ENCODE measurements around the gene A2ML1.
"Not testable (repeated sequence)": the region's sequence is repeated elsewhere in the genome, so short reads cannot be mapped to it uniquely, and the experiment has no call there.

The A2ML1 gene

GRCh38 chr12:8849876-8850275 is 27.5 kb downstream of the A2ML1 start:
- DNase-seq (ENCODE audit: low read depth in 4 of 4, low spot score in 1 of 4): no peak

GRCh38 chr12:8852119-8852518 is 29.7 kb downstream of the A2ML1 start:
- DNase-seq (ENCODE audit: low read depth in 4 of 4, low spot score in 1 of 4): no peak

GRCh38 chr12:8855891-8856290 is 33.5 kb downstream of the A2ML1 start:
- DNase-seq (ENCODE audit: low read depth in 4 of 4, low spot score in 1 of 4): no peak

- not testable (repeated sequence) for DNase-seq (ENCODE audit: low read depth in 4 of 4, low spot score in 1 of 4)
Measured at GRCh38 chr12:8859448-8859847, 37.0 kb downstream of the A2ML1 start.

GRCh38 chr12:8860165-8860961 is 37.9 kb downstream of the A2ML1 start:
- DNase-seq (ENCODE audit: low read depth in 4 of 4, low spot score in 1 of 4): peak in 2 of 4 experiments; percentile 3 to 7

- DNase-seq (ENCODE audit: low read depth in 4 of 4, low spot score in 1 of 4): no peak
Measured at GRCh38 chr12:8866429-8866828, 44.0 kb downstream of the A2ML1 start.

- DNase-seq (ENCODE audit: low read depth in 4 of 4, low spot score in 1 of 4): no peak
Measured at GRCh38 chr12:8867009-8867408, 44.6 kb downstream of the A2ML1 start.

- DNase-seq (ENCODE audit: low read depth in 4 of 4, low spot score in 1 of 4): no peak
Measured at GRCh38 chr12:8867786-8868185, 45.4 kb downstream of the A2ML1 start.

- DNase-seq (ENCODE audit: low read depth in 4 of 4, low spot score in 1 of 4): no peak
Measured at GRCh38 chr12:8870586-8870985, 48.2 kb downstream of the A2ML1 start.

GRCh38 chr12:8871068-8871467 is 48.6 kb downstream of the A2ML1 start:
- no peak for DNase-seq (ENCODE audit: low read depth in 4 of 4, low spot score in 1 of 4)

- no peak for DNase-seq (ENCODE audit: low read depth in 4 of 4, low spot score in 1 of 4)
Measured at GRCh38 chr12:8876887-8877286, 54.5 kb downstream of the A2ML1 start.

GRCh38 chr12:8886502-8887284 is 64.3 kb downstream of the A2ML1 start:
- DNase-seq (ENCODE audit: low read depth in 4 of 4, low spot score in 1 of 4): no peak

- DNase-seq (ENCODE audit: low read depth in 4 of 4, low spot score in 1 of 4): no peak
Measured at GRCh38 chr12:8887285-8887715, 64.9 kb downstream of the A2ML1 start.

- peak in 3 of 4 experiments; percentile 20 to 55 (median 45) for DNase-seq (ENCODE audit: low read depth in 4 of 4, low spot score in 1 of 4)
Measured at GRCh38 chr12:8890313-8891085, 68.1 kb downstream of the A2ML1 start.

GRCh38 chr12:8891976-8892375 is 69.6 kb downstream of the A2ML1 start:
- DNase-seq (ENCODE audit: low read depth in 4 of 4, low spot score in 1 of 4): no peak

- no peak for DNase-seq (ENCODE audit: low read depth in 4 of 4, low spot score in 1 of 4)
Measured at GRCh38 chr12:8894378-8894777, 72.0 kb downstream of the A2ML1 start.

- DNase-seq (ENCODE audit: low read depth in 4 of 4, low spot score in 1 of 4): no peak
Measured at GRCh38 chr12:8894986-8895385, 72.6 kb downstream of the A2ML1 start.

- DNase-seq (ENCODE audit: low read depth in 4 of 4, low spot score in 1 of 4): no peak
Measured at GRCh38 chr12:8897081-8897480, 74.7 kb downstream of the A2ML1 start.

- DNase-seq (ENCODE audit: low read depth in 4 of 4, low spot score in 1 of 4): no peak
Measured at GRCh38 chr12:8899830-8900229, 77.4 kb downstream of the A2ML1 start.

- DNase-seq (ENCODE audit: low read depth in 4 of 4, low spot score in 1 of 4): not testable (repeated sequence)
Measured at GRCh38 chr12:8902703-8903102, 80.3 kb downstream of the A2ML1 start.

- DNase-seq (ENCODE audit: low read depth in 4 of 4, low spot score in 1 of 4): no peak
Measured at GRCh38 chr12:8903646-8904045, 81.2 kb downstream of the A2ML1 start.

GRCh38 chr12:8904665-8905064 is 82.2 kb downstream of the A2ML1 start:
- no peak for DNase-seq (ENCODE audit: low read depth in 4 of 4, low spot score in 1 of 4)

All from stimulated activated CD4-positive, alpha-beta T cell treated with anti-CD3 and anti-CD28 coated beads, Interleukin-1b, Interleukin-23, amount 100 ng/mL, for 24 hours (primary cell).